Mesodermal cell (in vitro differentiated cells): Measurements from ENCODE around the gene FAF2.
A peak's percentile ranks its signal among the peaks of the same experiment; 100 is the strongest.

Source experiments
- H3K27ac ChIP-seq: 2 replicates; pipeline ENCODE4 v1.7.0; 2013; ENCODE audit warnings: mild to moderate bottlenecking, low read depth, low read length, moderate library complexity; ENCODE audit not compliant: severe bottlenecking
- H3K36me3 ChIP-seq: 2 replicates; pipeline ENCODE4 v1.7.1; 2013; ENCODE audit warnings: mild to moderate bottlenecking, low read length, moderate library complexity; ENCODE audit not compliant: control insufficient read depth, insufficient read depth
- H3K4me1 ChIP-seq: one replicate; pipeline ENCODE4 v1.7.1; 2013; ENCODE audit warnings: mild to moderate bottlenecking, low read length; ENCODE audit not compliant: insufficient read depth, control insufficient read depth, poor library complexity, severe bottlenecking
- H3K4me3 ChIP-seq: 2 replicates; pipeline ENCODE4 v1.7.0; 2013; ENCODE audit warnings: low read length, control low read depth, mild to moderate bottlenecking; ENCODE audit not compliant: insufficient read depth, poor library complexity, severe bottlenecking; ENCODE audit errors: extremely low read depth
- H3K9me3 ChIP-seq: 2 replicates; pipeline ENCODE4 v1.7.1; 2013; ENCODE audit warnings: mild to moderate bottlenecking, low read length, moderate library complexity; ENCODE audit not compliant: control insufficient read depth
- WGBS, 2 experiments: methylation state at CpG; one replicate each; pipeline ENCODE4 v1.1.5; 2013; ENCODE audit warnings: missing lambda C conversion rate in 2 of 2; ENCODE audit not compliant: insufficient coverage in 2 of 2; 5-methylcytosine and 5-hydroxymethylcytosine counted together

The FAF2 gene

GRCh38 chr5:176410486-176411180 lies 37.6 kb upstream of the FAF2 start:
- 80 to 98% methylated on average over 3 to 4 of the region's 5 CpGs for WGBS, 2 experiments
- peaks cover 25% of the 10 kb centered on the region for H3K4me1 ChIP-seq
- no peaks in the 10 kb centered on the region for H3K9me3 ChIP-seq
- H3K4me3 ChIP-seq, result no peak overlapping the region
- peaks cover 50% of the 10 kb centered on the region for H3K36me3 ChIP-seq
- no peak overlapping the region for H3K27ac ChIP-seq

DNA sequence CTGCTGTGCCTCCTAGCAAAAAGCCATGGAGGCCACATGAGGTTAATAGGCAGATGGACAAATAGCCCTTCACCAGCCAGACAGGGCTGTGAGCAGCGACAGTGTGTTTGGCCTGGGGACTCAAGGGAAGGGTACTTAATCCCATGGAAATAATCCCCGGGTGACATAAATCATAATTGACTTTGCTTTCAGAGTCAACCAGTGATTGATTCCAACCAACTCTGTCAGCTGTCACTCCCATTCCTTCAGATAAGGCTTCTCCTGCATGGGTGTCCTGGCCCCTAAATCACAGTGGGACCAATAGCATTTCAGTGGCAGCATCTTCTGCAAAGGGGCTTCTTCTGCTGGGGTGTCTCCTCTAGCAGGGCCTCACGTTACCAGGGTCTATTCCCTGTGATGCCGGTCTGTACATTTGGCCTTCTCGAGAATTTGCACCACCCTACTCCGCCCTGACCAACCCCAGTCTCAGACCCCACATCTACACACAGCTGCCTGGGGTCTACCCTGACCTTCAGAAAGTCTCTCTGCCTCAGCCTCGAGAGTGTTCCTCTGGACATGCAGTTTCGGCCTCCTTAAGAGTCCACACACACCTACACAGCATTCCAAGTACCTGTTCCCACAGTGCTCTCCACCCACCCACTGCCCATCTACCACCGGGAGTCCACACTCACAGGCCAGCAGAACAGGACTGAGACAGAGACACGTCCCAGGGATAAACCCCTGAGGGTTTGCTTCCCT lies 35.5 kb upstream of the FAF2 start:
- Histone ChIP-seq H3K27ac (no peak overlapping the region), H3K4me1 (peaks cover 25% of the 10 kb centered on the region), H3K36me3 (peaks cover 34% of the 10 kb centered on the region), H3K4me3 (no peak overlapping the region), H3K9me3 (no peaks in the 10 kb centered on the region)
- 88 to 90% methylated on average over 6 to 8 of the region's 10 CpGs for WGBS, 2 experiments

GRCh38 chr5:176413255-176413565 lies 35.0 kb upstream of the FAF2 start:
- Histone ChIP-seq H3K27ac (no peak overlapping the region), H3K9me3 (no peaks in the 10 kb centered on the region)

DNA sequence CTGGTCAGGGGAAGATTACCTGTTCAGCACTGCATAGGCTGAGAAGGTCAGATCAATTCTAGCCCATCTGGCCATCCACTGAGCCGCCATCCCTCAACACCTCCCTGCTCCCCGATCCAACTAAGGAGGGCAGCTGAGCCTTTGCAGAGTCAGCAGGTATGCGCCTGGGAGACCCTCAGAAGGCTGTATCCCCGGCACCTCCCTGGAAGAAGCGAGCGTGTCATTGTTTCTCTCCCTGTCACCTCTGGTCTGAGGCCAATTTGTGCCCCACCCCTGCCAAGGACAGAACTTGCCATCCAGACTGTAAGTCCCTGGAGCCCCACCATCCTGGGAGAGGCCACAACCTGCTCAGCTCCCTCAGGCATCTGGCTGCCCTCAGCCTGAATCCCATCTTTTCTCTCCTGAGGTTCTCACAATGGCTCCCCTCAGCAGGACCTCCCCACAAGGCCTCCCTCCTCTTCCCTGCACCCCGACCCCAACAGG lies 34.4 kb upstream of the FAF2 start:
- 82 to 88% methylated on average over 4 to 6 of the region's 7 CpGs for WGBS, 2 experiments
- Histone ChIP-seq H3K27ac (no peak overlapping the region), H3K36me3 (peaks cover 24% of the 10 kb centered on the region), H3K9me3 (no peaks in the 10 kb centered on the region), H3K4me1 (peaks cover 25% of the 10 kb centered on the region), H3K4me3 (no peak overlapping the region)

More at GRCh38 chr5:176413255-176413565, 35.0 kb upstream of the FAF2 start:
- 80 to 91% methylated on average over 2 of the region's 2 CpGs for WGBS, 2 experiments
- H3K4me3 ChIP-seq, result no peak overlapping the region
- H3K4me1 ChIP-seq, result peaks cover 25% of the 10 kb centered on the region
- H3K36me3 ChIP-seq, result peaks cover 30% of the 10 kb centered on the region

DNA sequence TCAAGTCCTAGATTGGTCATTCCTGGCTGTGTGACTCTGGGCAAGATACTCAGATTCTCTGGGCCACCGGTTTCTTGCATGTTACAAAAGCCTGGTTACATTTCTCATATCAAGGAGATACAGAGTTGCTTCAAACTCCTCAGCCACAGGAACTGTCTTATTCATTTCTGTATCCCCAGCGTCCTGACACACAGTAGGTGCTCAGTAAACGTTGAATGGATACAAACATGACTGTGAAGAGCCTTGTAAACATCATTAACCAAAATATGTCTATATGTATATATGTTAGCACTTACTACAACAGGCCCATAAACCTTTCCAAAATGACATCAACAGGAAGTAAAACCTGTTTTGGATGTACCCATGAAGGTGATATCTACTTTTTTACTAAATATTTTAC lies 33.5 kb upstream of the FAF2 start:
- Histone ChIP-seq H3K4me3 (no peak overlapping the region), H3K4me1 (peaks cover 25% of the 10 kb centered on the region)

DNA sequence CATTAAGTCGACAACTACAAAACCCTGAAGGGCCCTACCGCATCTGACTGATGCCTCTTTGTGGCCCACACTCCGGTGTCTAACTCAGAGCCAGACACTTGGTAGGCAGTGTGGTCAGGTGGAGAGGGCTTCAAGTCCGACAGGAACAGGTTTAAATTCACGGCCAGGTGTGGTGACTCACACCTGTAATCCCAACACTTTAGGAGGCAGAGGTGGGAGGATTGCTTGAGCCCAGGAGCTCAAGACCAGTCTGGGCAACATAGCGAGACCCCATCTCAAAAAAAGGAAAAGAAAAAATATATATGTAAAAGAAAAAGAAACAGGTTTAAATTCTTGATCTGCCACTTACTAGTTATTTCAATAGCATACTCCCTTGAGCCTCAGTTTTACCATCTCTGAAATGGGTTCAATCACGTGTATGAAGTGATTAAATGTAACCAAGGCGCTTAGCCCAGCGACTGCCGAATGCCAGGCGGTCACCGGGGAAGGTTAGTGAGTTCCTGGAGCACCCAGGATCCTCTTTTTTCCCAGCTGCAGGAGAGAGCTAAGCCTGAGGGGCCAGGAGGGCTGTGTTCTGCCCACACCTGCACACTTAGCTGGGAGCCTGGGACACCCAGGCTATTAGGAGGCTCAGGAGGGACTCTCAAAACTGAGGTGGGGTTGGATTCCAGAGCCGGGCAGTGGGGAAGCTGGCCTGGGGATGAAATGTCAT lies 32.8 kb upstream of the FAF2 start:
- 78 to 85% methylated on average over 8 to 10 of the region's 13 CpGs for WGBS, 2 experiments
- Histone ChIP-seq H3K4me1 (peaks cover 25% of the 10 kb centered on the region), H3K4me3 (peak overlapping the region; percentile 75), H3K36me3 (peaks cover 8% of the 10 kb centered on the region), H3K9me3 (no peaks in the 10 kb centered on the region), H3K27ac (peak overlapping the region; percentile 92)

More for the DNA sequence above, 33.5 kb upstream of the FAF2 start:
- no peaks in the 10 kb centered on the region for H3K9me3 ChIP-seq
- WGBS, 2 experiments, result 90 to 92% methylated on average over 1 of the region's 3 CpGs
- peaks cover 15% of the 10 kb centered on the region for H3K36me3 ChIP-seq
- H3K27ac ChIP-seq, result no peak overlapping the region

DNA sequence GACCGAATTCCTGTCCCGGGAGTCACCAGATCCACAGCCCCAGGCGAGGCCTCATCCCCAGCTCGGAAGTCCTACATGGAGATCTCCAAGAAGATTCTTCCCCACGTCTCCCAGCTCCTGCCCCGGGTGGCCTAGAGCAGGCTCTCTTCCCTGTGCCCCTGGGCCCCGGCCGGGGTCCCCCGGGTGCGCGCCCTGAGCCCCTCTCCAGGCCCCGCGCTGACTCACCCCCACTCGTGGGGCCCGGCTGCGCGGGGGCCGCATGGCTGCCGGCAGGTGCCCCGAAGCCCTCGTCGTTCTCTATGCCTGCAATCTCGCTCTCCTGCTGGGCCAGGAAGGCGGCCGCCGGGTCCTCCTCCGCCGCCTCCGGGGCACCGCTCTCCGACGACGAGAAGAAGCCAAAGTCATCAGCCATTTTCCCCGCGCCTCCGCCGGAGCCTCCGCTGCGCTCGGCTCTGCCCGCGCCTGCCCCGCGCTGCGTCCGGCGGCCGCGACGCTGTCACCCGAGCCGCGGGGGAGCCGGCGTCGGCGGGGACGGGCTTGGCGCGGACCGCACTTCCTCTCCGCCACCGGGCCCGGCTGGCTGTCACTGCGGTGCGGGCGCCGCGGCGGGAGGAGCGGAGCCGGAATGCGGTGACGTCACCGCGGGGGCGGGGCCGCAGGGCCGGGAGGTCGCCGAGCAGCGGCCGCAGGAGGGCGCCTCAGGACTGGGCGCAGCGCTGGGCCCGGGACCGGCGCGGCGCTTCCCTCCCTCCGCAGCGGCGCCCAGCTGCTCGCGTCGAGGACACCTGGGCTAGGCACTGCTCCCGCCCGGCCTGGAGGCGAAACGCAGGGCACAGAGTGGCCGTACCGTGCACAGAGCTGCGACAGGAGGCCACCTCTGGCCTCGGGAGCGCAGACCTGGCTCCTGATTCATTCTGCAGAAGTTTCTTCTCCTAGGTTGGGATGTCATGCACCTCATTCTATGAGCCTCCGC lies 31.9 kb upstream of the FAF2 start, which contains the start of gene CLTB:
Gene CLTB (minus strand): TSS at position 588 of the 973 bp plus-strand sequence. CDS start 176 bp downstream, at position 412.
- Histone ChIP-seq H3K9me3 (no peaks in the 10 kb centered on the region), H3K36me3 (peaks cover 6% of the 10 kb centered on the region), H3K4me1 (peaks cover 25% of the 10 kb centered on the region), H3K4me3 (peak within 1 kb of the TSS; percentile 75), H3K27ac (peak within 1 kb of the TSS; percentile 92)
- WGBS, 2 experiments, result 1 to 3% methylated on average over 89 to 98 of the region's 107 CpGs

DNA sequence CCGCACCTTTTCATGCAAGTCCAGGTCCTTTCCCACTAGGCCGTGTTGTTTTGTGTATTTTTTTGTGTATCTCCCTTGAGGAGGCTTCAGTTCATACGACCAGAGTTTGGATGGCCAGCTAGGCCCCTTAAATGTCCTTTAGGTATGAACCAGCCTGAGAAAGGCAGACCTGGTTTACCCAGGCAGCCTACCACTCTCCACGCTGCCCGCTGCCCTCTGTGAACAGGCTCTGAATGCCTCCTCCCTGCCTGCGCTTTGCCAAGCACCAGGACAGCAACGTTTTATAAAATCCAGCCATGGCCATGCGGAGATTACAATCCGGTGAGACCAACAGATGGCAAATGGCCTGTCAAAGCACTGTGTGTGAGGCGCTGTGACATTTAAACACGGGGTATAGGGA lies 31.2 kb upstream of the FAF2 start:
- 87 to 92% methylated on average over 8 of the region's 11 CpGs for WGBS, 2 experiments
- H3K27ac ChIP-seq, result no peak overlapping the region
- no peaks in the 10 kb centered on the region for H3K9me3 ChIP-seq
- peak overlapping the region; percentile 8 for H3K4me3 ChIP-seq
- peaks cover 20% of the 10 kb centered on the region for H3K4me1 ChIP-seq
- peaks cover 6% of the 10 kb centered on the region for H3K36me3 ChIP-seq

- Histone ChIP-seq H3K4me1 (peaks cover 8% of the 10 kb centered on the region), H3K27ac (no peak overlapping the region), H3K9me3 (peaks cover 7% of the 10 kb centered on the region), H3K4me3 (no peak overlapping the region), H3K36me3 (no peaks in the 10 kb centered on the region)
- WGBS, 2 experiments, result 86 to 87% methylated on average over 9 of the region's 9 CpGs
These were observed 29.9 kb upstream of the FAF2 start for GRCh38 chr5:176418251-176418650.

DNA sequence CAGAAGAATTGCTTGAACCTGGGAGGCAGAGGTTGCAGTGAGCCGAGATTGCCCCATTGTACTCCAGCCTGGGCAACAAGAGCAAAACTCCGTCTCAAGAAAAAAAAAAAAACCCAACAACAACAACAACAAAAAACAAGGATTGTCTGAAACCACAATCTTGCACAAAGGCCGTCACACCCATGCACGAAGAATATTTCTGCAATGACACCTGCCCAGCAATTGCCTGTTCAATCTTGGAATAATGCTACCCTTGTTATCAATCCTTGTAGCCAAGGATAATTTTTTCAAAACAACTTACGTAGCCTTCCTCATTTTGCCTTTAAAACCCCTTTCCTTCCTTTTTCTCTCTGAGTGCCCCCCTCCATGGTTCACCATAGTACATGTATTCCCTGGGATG lies 28.1 kb upstream of the FAF2 start:
- Histone ChIP-seq H3K36me3 (no peaks in the 10 kb centered on the region), H3K9me3 (peaks cover 7% of the 10 kb centered on the region), H3K4me3 (no peak overlapping the region), H3K4me1 (peaks cover 4% of the 10 kb centered on the region), H3K27ac (no peak overlapping the region)
- 92% methylated on average over 3 to 5 of the region's 5 CpGs for WGBS, 2 experiments
